Glutamatergic neuron (in vitro differentiated cells): ENCODE data around the gene FAAP20. TPM values are rescaled to one million over a fixed set of nuclear protein-coding genes. Genes with fewer than 3 reads are reported as not detected.
A peak's percentile ranks its signal among the peaks of the same experiment; 100 is the strongest.

ENCODE experiments used
- DNase-seq: peaks from one replicate; pipeline ENCODE4 v3.0.0; 2022
- H3K27ac Mint-ChIP-seq: one replicate; pipeline ENCODE4 v1.8.0; 2020; ENCODE audit warnings: mild to moderate bottlenecking, mixed read lengths, inconsistent platforms; ENCODE audit not compliant: unreplicated experiment
- H3K27me3 Mint-ChIP-seq: one replicate; pipeline ENCODE4 v1.8.0; 2020; ENCODE audit warnings: mild to moderate bottlenecking, moderate library complexity, mixed read lengths, inconsistent platforms; ENCODE audit not compliant: unreplicated experiment
- H3K36me3 Mint-ChIP-seq: one replicate; pipeline ENCODE4 v1.8.0; 2020; ENCODE audit warnings: mild to moderate bottlenecking, mixed read lengths, inconsistent platforms; ENCODE audit not compliant: unreplicated experiment
- H3K4me1 Mint-ChIP-seq: one replicate; pipeline ENCODE4 v1.8.0; 2020; ENCODE audit warnings: mild to moderate bottlenecking, low read depth, mixed read lengths, inconsistent platforms; ENCODE audit not compliant: unreplicated experiment
- H3K4me3 Mint-ChIP-seq: one replicate; pipeline ENCODE4 v1.8.0; 2020; ENCODE audit warnings: mild to moderate bottlenecking, mixed read lengths, inconsistent platforms; ENCODE audit not compliant: unreplicated experiment
- H3K9me3 Mint-ChIP-seq: one replicate; pipeline ENCODE4 v1.8.0; 2020; ENCODE audit warnings: mild to moderate bottlenecking, moderate library complexity, mixed read lengths, inconsistent platforms; ENCODE audit not compliant: unreplicated experiment
- CTCF ChIP-seq: fragments of 200-600 bp; sonication (generic); IDR thresholded peaks from one replicate; pipeline ENCODE4 v1.5.0; 2021; ENCODE audit not compliant: partially characterized antibody, unreplicated experiment
- total RNA-seq: library from RNA; stranded (reverse); fragmentation: NEBNext Ultra II Directional; extraction: Animal tissue kit (Norgen Biotek cat#: 25700); gene quantifications from one replicate; pipeline ENCODE4 v1.2.1, GENCODE V29; 2021; ENCODE audit not compliant: unreplicated experiment

FAAP20 gene
- total RNA-seq, 1 donor from 2014 or later: 111 TPM

- peak; percentile 75 for TF ChIP-seq CTCF
- H3K4me3 Mint-ChIP-seq: peak overlapping the region; percentile 76
- H3K4me1 Mint-ChIP-seq: peaks cover 12% of the 10 kb centered on the region
- DNase-seq: peak; percentile 88
- peak overlapping the region; percentile 76 for H3K27ac Mint-ChIP-seq
- peaks cover 9% of the 10 kb centered on the region for H3K9me3 Mint-ChIP-seq
- no peaks in the 10 kb centered on the region for H3K36me3 Mint-ChIP-seq
- peaks cover 9% of the 10 kb centered on the region for H3K27me3 Mint-ChIP-seq
Measured at GRCh38 chr1:2194898-2195673, 514 bp upstream of the FAAP20 start.

GRCh38 chr1:2193514-2194281 is 874 bp downstream of the FAAP20 start:
- no peak for TF ChIP-seq CTCF
- peak overlapping the region; percentile 57 for H3K4me3 Mint-ChIP-seq
- H3K27me3 Mint-ChIP-seq: peaks cover 13% of the 10 kb centered on the region
- DNase-seq: no peak
- H3K36me3 Mint-ChIP-seq: no peaks in the 10 kb centered on the region
- H3K9me3 Mint-ChIP-seq: peaks cover 11% of the 10 kb centered on the region
- H3K27ac Mint-ChIP-seq: no peak overlapping the region
- H3K4me1 Mint-ChIP-seq: peaks cover 8% of the 10 kb centered on the region

GRCh38 chr1:2192031-2192995 is 2.3 kb downstream of the FAAP20 start:
- no peak for TF ChIP-seq CTCF
- Mint-ChIP-seq H3K27ac (no peak overlapping the region), H3K4me3 (peak overlapping the region; percentile 30), H3K4me1 (peaks cover 10% of the 10 kb centered on the region), H3K9me3 (peaks cover 11% of the 10 kb centered on the region), H3K36me3 (no peaks in the 10 kb centered on the region), H3K27me3 (peaks cover 14% of the 10 kb centered on the region)
- no peak for DNase-seq

GRCh38 chr1:2190491-2190976 is 4.0 kb downstream of the FAAP20 start:
- Mint-ChIP-seq H3K4me3 (peak overlapping the region; percentile 46), H3K9me3 (peaks cover 14% of the 10 kb centered on the region), H3K36me3 (no peaks in the 10 kb centered on the region), H3K27me3 (peaks cover 16% of the 10 kb centered on the region), H3K27ac (peak overlapping the region; percentile 78), H3K4me1 (peaks cover 14% of the 10 kb centered on the region)
- no peak for TF ChIP-seq CTCF
- no peak for DNase-seq
